HG03342 (cell line): ENCODE results near the gene COL16A1.
A peak's percentile ranks its signal among the peaks of the same experiment; 100 is the strongest.

Experiments used
- ATAC-seq: cut with Tn5 transposase; IDR thresholded peaks from one replicate; pipeline ENCODE4 v1.9.1; 2021; ENCODE audit warnings: mild to moderate bottlenecking, moderate library complexity; ENCODE audit not compliant: unreplicated experiment

Gene COL16A1

GRCh38 chr1:31609514-31610118, 94.2 kb downstream of the COL16A1 start:
- no peak for ATAC-seq

GRCh38 chr1:31607360-31607759, 96.5 kb downstream of the COL16A1 start:
- ATAC-seq: no peak

GRCh38 chr1:31605908-31606427, 97.8 kb downstream of the COL16A1 start:
- peak; percentile 97 for ATAC-seq
